Mammary epithelial cell (primary cell): Measurements from ENCODE around the gene PRKCZ.

Experiments used
- EZH2 ChIP-seq: IDR thresholded peaks from 2 replicates; pipeline ENCODE4 v1.6.1; 2012; ENCODE audit warnings: low read length, inconsistent platforms, borderline replicate concordance
- TF ChIP-seq, protein P1 (sequence below), 2 donors: IDR thresholded peaks in 1 of 2; conservative IDR thresholded peaks in 1 of 2; 2 replicates each; pipeline ENCODE4 v1.5.1; 2011 to 2012; ENCODE audit warnings: inconsistent platforms in 2 of 2, low read length in 2 of 2, mild to moderate bottlenecking in 2 of 2, control low read depth in 1 of 2, low read depth in 1 of 2; ENCODE audit not compliant: insufficient read depth in 1 of 2; ENCODE audit errors: extremely low read depth in 1 of 2

DNA sequence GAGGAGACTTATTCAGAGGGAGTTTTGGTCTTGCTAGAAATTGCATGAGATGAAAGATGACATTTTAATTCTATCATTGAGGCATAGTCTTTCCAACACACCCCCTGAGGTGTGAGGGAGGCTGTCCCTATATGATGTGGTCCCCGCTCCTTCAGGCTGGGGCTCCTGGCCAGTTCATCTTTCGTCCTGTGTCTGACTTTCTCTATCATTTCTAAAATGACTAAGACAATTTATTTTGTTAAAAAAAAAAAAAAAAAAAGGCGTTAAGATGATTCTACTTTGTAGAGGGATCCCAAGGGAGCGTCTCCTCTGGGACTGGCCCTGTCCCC is 50.5 kb downstream of the PRKCZ start:
- TF ChIP-seq EZH2, result no peak
- TF ChIP-seq, protein P1, sequence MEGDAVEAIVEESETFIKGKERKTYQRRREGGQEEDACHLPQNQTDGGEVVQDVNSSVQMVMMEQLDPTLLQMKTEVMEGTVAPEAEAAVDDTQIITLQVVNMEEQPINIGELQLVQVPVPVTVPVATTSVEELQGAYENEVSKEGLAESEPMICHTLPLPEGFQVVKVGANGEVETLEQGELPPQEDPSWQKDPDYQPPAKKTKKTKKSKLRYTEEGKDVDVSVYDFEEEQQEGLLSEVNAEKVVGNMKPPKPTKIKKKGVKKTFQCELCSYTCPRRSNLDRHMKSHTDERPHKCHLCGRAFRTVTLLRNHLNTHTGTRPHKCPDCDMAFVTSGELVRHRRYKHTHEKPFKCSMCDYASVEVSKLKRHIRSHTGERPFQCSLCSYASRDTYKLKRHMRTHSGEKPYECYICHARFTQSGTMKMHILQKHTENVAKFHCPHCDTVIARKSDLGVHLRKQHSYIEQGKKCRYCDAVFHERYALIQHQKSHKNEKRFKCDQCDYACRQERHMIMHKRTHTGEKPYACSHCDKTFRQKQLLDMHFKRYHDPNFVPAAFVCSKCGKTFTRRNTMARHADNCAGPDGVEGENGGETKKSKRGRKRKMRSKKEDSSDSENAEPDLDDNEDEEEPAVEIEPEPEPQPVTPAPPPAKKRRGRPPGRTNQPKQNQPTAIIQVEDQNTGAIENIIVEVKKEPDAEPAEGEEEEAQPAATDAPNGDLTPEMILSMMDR (conservative IDR thresholded peaks at IDR 0.05 in 1 of 2, IDR thresholded peaks at IDR 0.05 in 1 of 2; ENCODE audit: extremely low read depth in 1 of 2, insufficient read depth in 1 of 2, low read depth in 1 of 2, low read length in 2 of 2), result no peak
